Heart left ventricle (tissue), 13 donors: Measurements from ENCODE around the gene RADX.

ENCODE experiments used
- POLR2A ChIP-seq, 2 donors: fragments of 450-650 bp; IDR thresholded peaks; one replicate each; pipeline ENCODE4 v1.6.1; 2017; ENCODE audit warnings: antibody characterized with exemption in 2 of 2, mild to moderate bottlenecking in 2 of 2, moderate library complexity in 2 of 2
- TF ChIP-seq, protein P1 (sequence below), 12 donors: fragments of 200-600 bp; sonication (generic) in 4 of 12; IDR thresholded peaks; one replicate each; pipeline versions ENCODE4 v1.5.0 to v1.8.0; 2018 to 2022; ENCODE audit warnings: antibody characterized with exemption in 12 of 12, mild to moderate bottlenecking in 5 of 12
- donor health status: ischemic (EF 13 %, LVEDD 7.1; RV severe dilation, severe dysfunction).
- donor health status: DM: no; HTN: yes; CAD: no.
- donor health status: DM: no; HTN: no; CAD: no.
- donor health status: ischemic (EF 25% LVEDD 6.9; RV normal size, moderate dysfunction).
- donor health status: ischemic (EF 25% LVEDD 5.7; RV mildly dilated, moderate dysfunction).
- donor health status: ischemic (EF 35%, LVEDD 5.7; RV mildly dilated, moderate dysfunction).
- donor health status: nonischemic (EF 11% LVEDD 7.7; RV severe dilation, severe dysfunction).
- donor health status: DM: yes; HTN: yes; CAD: no.
- donor health status: PGD.
- donor health status: ischemic (EF 29% LVEDD 5.4; RV normal size, mild dysfunction).
- donor health status: nonischemic (EF 23%, LVEDD 6.1; RV moderate dilation, normal function).

DNA sequence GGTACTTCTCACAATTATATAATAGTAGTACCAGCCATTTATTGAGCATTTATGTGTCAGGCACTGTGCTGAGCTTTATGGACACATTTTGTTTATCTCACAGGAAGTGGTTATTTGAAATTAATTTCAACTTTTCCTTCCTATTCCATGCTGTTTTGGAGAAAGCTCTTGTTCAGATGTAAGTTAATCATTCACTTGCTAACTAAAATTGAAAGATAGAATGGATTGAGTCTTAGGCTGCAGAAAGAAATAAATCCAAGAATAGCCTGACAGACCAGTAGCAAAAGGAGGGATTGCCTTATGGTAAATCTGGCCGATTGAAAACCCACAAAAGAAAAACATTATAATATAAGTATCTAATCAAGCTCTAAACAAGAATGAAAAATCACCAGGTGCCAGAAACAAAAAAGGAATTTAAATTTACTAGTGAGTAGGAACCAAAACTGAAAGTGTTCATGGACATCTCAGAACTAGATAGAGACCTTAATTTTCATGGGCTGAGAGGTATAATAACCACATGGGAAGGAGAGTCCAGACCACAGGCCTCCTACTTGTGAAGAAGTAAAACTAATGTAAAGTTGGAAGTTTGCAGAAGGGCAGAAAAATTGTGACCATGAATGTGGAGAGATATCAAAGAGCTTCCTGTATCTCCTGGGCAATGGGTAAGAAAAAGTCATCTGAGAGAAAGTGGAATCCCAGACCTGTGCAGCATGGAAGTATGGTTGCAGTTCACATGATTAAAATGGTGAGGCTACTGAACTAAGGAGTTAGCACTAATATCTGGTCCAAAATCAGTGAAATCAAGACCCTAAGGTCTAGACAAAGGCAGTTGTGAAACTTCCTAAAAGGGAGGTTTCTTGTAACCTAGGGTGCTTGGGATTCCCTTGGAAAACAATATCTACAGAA, 38.0 kb downstream of the RADX start:
- TF ChIP-seq POLR2A (IDR thresholded peaks at IDR 0.05) = no peak
- TF ChIP-seq, protein P1, sequence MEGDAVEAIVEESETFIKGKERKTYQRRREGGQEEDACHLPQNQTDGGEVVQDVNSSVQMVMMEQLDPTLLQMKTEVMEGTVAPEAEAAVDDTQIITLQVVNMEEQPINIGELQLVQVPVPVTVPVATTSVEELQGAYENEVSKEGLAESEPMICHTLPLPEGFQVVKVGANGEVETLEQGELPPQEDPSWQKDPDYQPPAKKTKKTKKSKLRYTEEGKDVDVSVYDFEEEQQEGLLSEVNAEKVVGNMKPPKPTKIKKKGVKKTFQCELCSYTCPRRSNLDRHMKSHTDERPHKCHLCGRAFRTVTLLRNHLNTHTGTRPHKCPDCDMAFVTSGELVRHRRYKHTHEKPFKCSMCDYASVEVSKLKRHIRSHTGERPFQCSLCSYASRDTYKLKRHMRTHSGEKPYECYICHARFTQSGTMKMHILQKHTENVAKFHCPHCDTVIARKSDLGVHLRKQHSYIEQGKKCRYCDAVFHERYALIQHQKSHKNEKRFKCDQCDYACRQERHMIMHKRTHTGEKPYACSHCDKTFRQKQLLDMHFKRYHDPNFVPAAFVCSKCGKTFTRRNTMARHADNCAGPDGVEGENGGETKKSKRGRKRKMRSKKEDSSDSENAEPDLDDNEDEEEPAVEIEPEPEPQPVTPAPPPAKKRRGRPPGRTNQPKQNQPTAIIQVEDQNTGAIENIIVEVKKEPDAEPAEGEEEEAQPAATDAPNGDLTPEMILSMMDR (IDR thresholded peaks at IDR 0.05) = no peak
